CD4-positive, alpha-beta T cell treated with Interleukin-6 for 4 hours (primary cell): ENCODE results near the gene RHBDF2.

ENCODE experiments used
- DNase-seq: peaks from one replicate; pipeline ENCODE4 v3.0.0-alpha.2; 2020; ENCODE audit warnings: mixed read lengths

The RHBDF2 gene

GRCh38 chr17:76452660-76453430 lies 48.4 kb downstream of the RHBDF2 start, which contains the start of gene UBE2O:
UBE2O (minus strand) TSS chr17:76453152; CDS start chr17:76453141, 11 bp downstream.
- peak; percentile 91 for DNase-seq

DNA sequence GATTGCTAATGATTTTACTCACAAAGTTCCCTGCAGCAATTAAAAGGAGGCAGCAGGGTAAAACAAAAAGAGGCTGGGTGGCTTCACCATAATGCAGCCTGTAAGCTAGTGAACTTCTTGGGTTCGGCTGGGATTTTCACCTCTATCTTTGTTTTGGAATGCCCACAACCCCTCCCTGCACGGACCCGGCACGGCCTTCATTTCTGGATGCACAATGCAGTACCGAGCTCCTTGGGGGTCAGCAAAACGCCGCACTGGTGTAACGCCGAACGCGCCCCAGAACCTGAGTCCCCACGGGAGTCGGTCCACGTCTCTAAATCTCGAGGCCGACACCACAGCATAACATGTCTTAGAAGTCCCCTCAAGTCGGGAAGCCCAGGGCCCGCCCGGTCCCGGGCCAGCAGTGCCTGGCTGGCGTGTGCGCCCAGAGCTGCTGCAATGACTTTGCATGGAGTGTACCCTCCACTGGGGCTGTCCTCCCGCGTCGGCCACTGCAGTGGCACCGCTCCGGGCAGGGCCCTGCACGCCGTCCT lies 49.0 kb downstream of the RHBDF2 start:
- DNase-seq = peak; percentile 39

DNA sequence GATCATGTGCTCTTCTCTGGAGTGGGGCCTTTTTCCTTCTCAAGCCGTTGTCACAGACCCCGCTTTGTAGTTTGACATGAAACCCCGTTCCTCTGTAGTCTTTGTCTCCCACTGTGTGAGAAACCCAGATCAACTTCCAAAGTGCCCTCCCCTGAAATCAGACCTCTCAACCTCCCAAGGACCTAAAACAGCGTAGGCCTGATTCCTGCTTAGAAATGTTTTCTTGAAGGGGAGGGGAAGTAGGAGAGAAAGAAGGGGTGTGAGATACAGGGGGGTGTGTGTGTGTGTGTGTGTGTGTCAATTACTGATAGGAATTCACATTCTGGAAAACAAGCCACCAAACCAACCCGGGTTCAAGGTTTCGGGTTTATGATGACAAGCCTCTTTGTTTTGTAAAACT lies 49.7 kb downstream of the RHBDF2 start:
- no peak for DNase-seq

DNA sequence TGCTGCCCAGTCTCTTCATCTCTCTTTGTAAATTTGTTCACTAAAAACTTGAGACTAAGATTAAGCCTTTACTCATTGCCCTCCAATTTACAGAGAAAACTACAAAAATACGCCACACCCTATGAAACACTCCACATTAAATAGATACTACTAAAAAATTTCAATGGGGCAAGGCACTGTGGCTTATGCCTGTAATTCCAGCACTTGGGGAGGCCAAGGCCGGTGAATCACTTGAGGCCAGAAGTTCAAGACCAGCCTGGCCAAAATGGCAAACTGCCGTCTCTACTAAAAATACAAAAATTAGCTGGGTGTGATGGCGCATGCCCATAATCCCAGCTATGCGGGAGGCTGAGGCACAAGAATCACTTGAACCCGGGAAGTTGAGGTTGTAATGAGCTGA lies 52.1 kb downstream of the RHBDF2 start:
- no peak for DNase-seq

- no peak for DNase-seq
Observed at GRCh38 chr17:76447931-76448652, 53.1 kb downstream of the RHBDF2 start.

DNA sequence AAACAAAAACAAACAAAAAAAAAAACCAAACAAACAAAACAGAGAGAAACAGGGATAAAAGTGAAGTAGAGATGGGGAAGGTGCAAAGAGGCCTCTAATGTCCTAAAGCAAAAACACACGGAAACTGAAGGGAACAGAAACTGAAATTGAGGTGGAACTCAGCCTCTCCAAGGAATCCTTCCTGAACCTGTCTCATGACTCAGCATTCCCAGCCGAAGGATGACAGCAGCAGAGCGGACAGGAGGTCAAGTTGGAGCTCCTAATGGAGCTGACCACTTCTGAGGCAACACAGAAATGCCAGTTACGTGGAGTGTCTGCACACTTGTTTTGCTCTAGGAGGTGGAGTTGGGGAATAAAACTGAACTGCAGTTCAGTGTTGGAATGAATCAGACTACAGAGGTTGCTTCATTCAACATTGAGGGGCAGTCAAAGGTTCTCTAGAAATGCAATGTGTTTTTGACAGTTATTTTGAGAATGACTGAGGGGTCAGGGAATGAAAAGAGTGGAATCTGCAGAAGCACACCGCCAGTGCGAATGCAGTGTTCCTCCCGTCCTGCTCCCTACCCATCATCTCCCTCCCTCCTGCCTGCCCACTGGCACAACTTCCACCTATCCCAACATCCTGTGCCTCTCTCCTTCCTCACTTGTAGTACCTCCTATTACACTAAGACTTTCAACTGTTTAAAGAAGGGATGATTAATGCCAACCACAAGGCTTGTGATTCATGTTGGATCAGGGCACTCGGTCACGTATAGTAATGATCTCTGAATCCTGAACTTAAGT lies 54.6 kb downstream of the RHBDF2 start:
- no peak for DNase-seq

- DNase-seq = no peak
Observed at GRCh38 chr17:76445697-76446448, 55.4 kb downstream of the RHBDF2 start.

GRCh38 chr17:76444518-76445311 lies 56.5 kb downstream of the RHBDF2 start:
- no peak for DNase-seq

DNA sequence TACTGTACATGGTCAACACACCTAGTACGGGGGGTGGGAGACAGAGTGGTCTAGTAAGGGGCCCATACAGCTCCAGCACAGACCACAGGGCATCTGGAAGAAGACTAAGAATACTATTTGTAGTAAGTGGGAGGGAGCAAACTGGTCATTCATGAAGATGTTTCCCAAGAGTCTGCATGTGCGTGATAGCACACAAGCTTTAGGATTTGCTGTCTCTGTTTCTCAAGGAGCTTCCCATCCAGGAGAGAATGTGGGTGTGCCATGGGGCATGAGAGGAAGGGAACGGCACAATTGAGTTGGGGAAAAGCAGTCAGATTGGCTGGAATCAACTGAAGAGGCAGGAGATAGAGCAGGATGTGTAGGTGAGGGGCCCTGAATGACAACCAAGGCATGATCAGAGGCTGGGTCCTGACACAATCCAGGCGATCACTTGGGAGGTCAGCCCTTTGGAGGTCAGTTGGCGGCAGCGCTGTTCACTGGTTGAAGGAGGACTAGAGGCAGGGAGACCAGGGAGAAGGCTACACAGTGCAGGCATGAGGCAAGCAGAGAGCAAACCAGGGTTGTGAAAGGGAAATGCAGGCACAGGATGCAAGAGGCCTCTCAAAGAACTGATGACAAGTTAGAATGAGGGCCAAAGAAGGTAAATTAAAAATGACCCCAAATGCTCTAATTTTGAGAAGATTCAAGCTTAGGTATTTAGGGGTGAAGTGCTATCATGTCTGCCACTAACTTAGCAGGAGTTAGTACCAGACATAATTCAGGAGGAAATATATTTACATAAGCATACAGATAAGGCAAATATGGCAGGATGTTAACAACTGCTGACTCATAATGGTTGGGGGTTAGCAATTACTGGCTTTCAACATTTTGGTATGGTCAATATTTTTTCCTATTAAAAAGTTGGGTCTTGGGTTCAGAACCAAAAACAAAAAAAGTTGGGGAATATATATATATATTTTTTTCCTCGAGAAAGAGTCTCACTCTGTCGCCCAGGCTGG lies 58.6 kb downstream of the RHBDF2 start:
- DNase-seq = no peak

DNA sequence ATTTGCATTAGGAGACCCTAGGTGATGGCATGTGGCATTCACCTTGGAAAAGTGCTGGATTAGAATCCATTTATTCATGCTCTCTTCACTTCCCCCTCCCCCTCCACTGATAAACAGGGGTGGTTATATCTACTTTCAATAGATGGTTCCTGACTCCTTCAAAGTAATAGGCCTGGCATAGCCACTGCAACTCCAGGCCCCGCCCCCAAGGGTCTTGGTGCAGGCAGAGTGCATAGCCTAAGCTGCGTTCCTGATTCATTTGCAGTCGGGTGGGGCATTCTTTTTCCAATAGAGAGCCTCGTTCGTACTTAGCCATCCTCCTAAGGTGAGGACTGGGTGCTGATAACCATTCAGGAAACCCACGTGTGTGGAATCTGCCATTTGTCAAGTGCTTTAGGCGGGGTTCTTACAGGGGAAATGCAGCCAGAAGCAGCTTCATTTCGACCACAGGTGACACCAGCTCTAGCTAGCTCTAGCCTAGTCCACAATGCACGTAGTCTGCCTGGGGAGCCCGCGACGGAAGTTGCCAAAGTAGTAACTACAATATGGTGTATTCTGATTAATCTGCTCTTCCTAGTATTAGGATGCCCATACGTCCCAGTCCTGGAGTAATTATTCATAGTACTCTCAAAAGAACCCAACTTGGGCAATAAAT lies 59.4 kb downstream of the RHBDF2 start:
- DNase-seq = no peak

DNA sequence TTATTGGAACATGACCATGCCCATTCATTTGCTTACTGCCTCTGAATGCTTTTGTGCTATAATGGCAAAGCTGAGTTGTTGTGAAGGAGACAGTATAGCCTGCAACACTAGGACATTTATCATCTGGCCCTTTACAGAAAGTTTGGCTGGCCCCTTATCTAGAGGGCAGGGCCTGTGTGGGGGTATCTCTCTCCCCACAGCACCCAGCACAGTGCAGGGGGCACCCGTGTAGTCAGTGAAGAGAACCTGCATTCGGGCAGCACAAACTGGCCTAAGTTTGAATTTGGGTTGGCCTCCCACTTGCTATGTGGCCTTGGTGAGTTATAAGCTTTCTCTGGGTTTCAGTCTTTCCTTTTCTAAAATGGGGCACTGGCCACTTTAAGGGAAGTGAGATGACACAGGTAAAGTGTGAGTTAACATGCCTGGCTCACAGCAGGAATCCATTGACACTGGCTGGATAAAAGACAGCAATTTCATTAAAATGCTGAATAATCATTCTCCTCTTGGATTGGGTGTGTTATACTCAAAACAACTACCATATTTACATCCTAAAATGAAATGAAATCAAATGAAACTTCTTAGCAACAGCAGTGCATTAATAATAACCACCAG lies 60.4 kb downstream of the RHBDF2 start:
- no peak for DNase-seq

- DNase-seq = no peak
Observed at GRCh38 chr17:76439314-76439928, 61.8 kb downstream of the RHBDF2 start.

DNA sequence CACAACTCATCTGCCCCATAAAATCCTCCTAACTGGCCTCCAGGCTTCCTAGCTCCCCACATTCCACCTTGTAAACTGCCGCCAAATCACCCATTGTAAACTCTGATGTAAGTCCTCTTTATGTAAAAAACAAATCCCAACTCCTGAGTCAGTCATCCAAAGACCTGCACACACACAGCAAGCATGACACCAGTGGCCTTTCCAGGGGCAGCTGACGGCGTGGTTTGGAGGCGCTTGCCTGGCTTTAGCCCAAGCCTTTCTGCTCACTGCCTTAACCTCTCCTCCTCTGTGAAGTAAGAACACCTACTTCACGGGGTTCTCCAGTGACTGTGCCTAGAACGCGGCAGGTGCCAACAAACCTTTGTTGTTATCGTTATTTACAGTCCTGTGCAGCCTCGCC lies 62.3 kb downstream of the RHBDF2 start:
- DNase-seq = no peak

DNA sequence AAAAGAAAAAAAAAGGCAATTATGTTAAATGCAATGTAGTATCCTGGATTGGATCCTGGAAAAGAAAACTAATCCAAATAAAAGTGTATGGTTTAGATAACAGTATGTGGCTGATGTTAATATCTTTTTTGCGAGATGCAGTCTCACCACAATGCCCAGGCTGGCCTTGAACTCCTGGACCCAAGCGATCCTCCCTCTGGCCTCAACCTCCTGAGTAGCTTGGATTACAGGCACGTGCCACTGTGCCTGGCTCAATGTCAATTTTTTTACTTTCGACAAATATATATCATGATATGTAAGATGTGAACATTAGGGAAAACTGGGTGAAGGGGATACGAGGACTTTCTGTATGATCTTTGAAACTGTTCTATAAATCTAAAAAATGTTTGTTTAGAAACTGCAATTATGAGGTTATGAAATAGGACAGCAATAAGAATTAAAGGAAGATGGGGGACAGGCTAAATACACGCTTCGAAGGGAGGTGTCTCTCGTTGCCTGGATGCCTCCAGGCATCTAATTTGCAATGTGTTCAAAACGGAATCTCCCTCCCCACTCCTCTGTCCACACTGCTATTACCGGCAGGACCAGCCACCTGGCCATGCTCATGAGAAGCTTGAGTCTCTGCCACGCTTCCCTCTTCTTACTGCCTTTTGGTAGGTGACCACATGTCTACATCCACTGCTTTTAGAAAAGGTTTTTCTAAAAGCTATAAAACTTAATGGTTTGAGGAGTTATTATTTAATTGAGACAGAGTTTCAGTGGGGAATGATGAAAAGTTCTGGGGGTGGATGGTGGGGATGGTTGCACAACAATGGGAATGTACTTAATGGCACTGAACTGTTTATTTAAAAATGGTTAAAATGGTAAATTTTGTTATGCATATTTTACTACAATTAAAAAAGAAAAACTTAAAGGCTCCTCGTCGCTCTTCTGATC lies 63.5 kb downstream of the RHBDF2 start:
- DNase-seq = no peak

GRCh38 chr17:76435751-76436150 lies 65.5 kb downstream of the RHBDF2 start:
- no peak for DNase-seq

GRCh38 chr17:76434870-76435269 lies 66.4 kb downstream of the RHBDF2 start:
- DNase-seq = no peak

DNA sequence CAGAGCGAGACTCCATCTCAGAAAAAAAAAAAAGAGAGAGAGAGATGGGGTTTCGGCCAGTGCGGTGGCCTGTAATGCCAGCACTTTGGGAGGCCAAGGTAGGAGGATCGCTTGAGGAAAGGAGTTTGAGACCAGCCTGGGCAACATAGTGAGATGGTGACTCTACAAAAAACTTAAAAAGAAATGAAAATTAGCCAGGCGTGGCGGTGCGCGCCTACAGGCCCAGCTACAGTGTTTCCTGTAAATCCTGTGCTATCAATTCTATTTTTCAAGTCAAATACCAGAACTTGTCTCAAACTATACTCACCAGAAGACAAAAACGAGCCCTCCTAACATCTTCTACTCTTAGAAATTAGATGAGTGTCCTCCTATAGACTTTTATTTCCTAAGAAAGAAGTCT lies 67.5 kb downstream of the RHBDF2 start:
- no peak for DNase-seq
